ENCODE data around the gene MICAL2.

DNA sequence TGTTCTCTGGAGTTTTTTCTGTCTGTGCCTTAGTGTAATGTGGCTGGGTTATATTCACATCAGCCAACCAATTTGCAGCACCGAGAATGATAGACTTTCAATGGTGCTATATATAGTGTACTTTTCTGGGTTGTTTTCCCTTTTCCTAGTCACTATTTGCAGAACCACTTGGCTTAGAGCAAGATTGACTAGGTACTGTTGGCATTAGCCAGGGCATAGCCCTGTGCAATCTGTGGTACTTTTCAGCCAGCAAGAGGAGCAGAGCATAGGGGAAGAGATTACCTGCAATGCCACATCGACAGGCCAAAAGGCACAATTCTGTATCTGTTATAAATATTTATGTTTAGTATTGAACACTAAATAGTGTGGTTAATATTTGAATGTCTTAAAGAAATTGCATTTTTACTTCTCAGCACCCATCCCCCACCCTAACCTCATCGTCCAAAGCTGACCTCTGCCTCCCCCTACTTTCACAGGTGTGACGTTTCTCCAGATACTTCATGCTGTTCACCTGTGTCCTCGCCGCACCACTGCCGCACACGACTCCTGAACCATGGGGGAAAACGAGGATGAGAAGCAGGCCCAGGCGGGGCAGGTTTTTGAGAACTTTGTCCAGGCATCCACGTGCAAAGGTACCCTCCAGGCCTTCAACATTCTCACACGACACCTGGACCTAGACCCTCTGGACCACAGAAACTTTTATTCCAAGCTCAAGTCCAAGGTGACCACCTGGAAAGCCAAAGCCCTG lies 51.4 kb downstream of the MICAL2 start:
- TF ChIP-seq POLR2A (IDR thresholded peaks at IDR 0.05; ENCODE audit: low read depth, low read length) (no peak), POLR2AphosphoS5 (IDR thresholded peaks at IDR 0.05; ENCODE audit: insufficient read depth, low read depth, low read length) (no peak), JUN (IDR thresholded peaks at IDR 0.05; ENCODE audit: borderline replicate concordance, insufficient read depth, insufficient read length, low read depth) (no peak)
- TF ChIP-seq, protein P1, sequence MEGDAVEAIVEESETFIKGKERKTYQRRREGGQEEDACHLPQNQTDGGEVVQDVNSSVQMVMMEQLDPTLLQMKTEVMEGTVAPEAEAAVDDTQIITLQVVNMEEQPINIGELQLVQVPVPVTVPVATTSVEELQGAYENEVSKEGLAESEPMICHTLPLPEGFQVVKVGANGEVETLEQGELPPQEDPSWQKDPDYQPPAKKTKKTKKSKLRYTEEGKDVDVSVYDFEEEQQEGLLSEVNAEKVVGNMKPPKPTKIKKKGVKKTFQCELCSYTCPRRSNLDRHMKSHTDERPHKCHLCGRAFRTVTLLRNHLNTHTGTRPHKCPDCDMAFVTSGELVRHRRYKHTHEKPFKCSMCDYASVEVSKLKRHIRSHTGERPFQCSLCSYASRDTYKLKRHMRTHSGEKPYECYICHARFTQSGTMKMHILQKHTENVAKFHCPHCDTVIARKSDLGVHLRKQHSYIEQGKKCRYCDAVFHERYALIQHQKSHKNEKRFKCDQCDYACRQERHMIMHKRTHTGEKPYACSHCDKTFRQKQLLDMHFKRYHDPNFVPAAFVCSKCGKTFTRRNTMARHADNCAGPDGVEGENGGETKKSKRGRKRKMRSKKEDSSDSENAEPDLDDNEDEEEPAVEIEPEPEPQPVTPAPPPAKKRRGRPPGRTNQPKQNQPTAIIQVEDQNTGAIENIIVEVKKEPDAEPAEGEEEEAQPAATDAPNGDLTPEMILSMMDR (IDR thresholded peaks at IDR 0.05; ENCODE audit: extremely low read depth in 1 of 2, insufficient read depth in 1 of 2, low read depth in 1 of 2, low read length in 2 of 2) = no peak

All from endothelial cell of umbilical vein (primary cell).